Nephron progenitor cell (in vitro differentiated cells): ENCODE data around the gene GRIA1.
"Not testable (repeated sequence)": the region's sequence is repeated elsewhere in the genome, so short reads cannot be mapped to it uniquely, and the experiment has no call there.

Experiments used
- DNase-seq: peaks from one replicate; pipeline ENCODE4 v3.0.0; 2021
- H3K27ac Mint-ChIP-seq: 2 replicates; pipeline ENCODE4 v1.8.0; 2021; ENCODE audit warnings: mild to moderate bottlenecking, moderate library complexity, mixed read lengths
- H3K27me3 Mint-ChIP-seq: 2 replicates; pipeline ENCODE4 v1.8.0; 2021; ENCODE audit warnings: mild to moderate bottlenecking, low read depth, mixed read lengths; ENCODE audit not compliant: poor library complexity
- H3K36me3 Mint-ChIP-seq: 2 replicates; pipeline ENCODE4 v1.8.0; 2021; ENCODE audit warnings: low read depth, mixed read lengths
- H3K4me1 Mint-ChIP-seq: 2 replicates; pipeline ENCODE4 v1.8.0; 2021; ENCODE audit warnings: mixed read lengths
- H3K4me3 Mint-ChIP-seq: 2 replicates; pipeline ENCODE4 v1.8.0; 2021; ENCODE audit warnings: mild to moderate bottlenecking, moderate library complexity, mixed read lengths
- H3K9me3 Mint-ChIP-seq: 2 replicates; pipeline ENCODE4 v1.8.0; 2021; ENCODE audit warnings: mild to moderate bottlenecking, moderate library complexity, mixed read lengths
- CTCF ChIP-seq: fragments of 200-600 bp; sonication (generic); IDR thresholded peaks from 2 replicates; pipeline ENCODE4 v1.5.0; 2021; ENCODE audit warnings: antibody characterized with exemption

The GRIA1 gene

DNA sequence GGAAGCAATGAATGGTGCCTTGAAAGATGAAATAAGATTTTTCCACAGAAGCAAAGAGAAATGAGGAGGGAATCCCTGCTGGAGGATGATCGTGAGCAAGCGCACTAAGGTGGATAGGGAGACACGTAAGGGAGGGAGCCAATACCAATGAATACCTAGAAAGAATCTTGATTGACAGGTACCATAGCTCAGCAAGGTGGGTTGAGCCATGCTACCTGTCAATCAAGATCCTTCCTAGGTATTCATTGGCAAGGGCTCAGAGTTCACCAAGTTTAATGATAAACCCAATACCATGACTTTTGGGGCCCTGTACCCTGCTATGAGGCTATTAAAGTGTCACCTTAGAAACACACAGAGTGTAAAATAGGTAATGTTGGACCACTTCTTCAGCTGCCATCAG is 226.8 kb downstream of the GRIA1 start:
- Mint-ChIP-seq H3K4me3 (no peak overlapping the region), H3K36me3 (peaks cover 10% of the 10 kb centered on the region), H3K27ac (no peak overlapping the region)

DNA sequence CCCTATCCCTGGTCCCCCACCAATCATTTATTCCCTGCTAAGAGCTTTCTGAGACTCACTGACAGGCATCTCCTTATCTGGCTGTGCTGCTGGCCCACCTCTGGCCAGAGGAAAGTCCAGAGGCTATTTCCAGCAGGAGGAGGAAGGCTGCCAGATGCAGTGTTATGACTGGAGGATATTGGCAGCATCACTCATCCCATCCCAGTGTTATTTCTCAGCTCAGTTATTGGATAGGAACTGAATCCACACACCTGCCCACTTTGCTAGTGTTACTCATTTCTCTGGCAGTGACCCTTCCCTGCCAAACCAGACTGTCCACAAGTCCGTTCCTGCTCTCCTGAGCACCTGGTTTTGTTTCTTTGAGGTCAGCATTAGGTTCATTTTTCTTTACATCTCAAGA is 228.2 kb downstream of the GRIA1 start:
- no peak for DNase-seq
- H3K36me3 Mint-ChIP-seq = peaks cover 21% of the 10 kb centered on the region
- no peak for TF ChIP-seq CTCF
- H3K27me3 Mint-ChIP-seq = no peaks in the 10 kb centered on the region
- no peak overlapping the region for H3K27ac Mint-ChIP-seq
- no peak overlapping the region for H3K4me3 Mint-ChIP-seq
- peaks cover 20% of the 10 kb centered on the region for H3K9me3 Mint-ChIP-seq
- H3K4me1 Mint-ChIP-seq = peaks cover 8% of the 10 kb centered on the region

More for the DNA sequence above, 226.8 kb downstream of the GRIA1 start:
- no peak for TF ChIP-seq CTCF
- H3K27me3 Mint-ChIP-seq = no peaks in the 10 kb centered on the region
- H3K4me1 Mint-ChIP-seq = peaks cover 9% of the 10 kb centered on the region
- DNase-seq = no peak
- H3K9me3 Mint-ChIP-seq = peaks cover 9% of the 10 kb centered on the region

DNA sequence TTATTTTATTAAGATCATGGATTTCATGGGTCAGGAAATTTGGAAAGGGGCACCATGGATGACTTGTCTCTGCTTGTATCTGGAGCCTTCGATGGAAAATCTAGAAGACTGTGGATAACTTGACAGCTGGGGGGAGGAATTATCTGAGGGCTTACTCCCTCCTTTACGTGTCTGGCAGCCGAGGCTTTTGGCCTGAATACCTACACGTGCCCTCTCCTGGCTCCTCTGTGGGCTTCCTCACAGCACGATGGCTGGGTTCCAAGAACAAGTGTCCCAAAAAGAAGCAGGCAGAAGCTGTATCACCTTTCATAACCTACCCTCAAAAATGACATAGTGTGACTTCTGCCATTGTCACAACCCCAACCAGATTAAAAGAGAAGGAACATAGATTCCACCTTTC is 228.9 kb downstream of the GRIA1 start:
- Mint-ChIP-seq H3K9me3 (peaks cover 23% of the 10 kb centered on the region), H3K4me1 (peaks cover 5% of the 10 kb centered on the region), H3K27me3 (no peaks in the 10 kb centered on the region), H3K36me3 (peaks cover 21% of the 10 kb centered on the region), H3K4me3 (no peak overlapping the region), H3K27ac (no peak overlapping the region)
- no peak for DNase-seq
- no peak for TF ChIP-seq CTCF

- H3K27me3 Mint-ChIP-seq, H3K4me3 Mint-ChIP-seq, H3K4me1 Mint-ChIP-seq, H3K27ac Mint-ChIP-seq, DNase-seq: not testable (repeated sequence)
- H3K36me3 Mint-ChIP-seq = peaks cover 21% of the 10 kb centered on the region
- peaks cover 26% of the 10 kb centered on the region for H3K9me3 Mint-ChIP-seq
These were observed 232.6 kb downstream of the GRIA1 start for GRCh38 chr5:153723022-153723610.

DNA sequence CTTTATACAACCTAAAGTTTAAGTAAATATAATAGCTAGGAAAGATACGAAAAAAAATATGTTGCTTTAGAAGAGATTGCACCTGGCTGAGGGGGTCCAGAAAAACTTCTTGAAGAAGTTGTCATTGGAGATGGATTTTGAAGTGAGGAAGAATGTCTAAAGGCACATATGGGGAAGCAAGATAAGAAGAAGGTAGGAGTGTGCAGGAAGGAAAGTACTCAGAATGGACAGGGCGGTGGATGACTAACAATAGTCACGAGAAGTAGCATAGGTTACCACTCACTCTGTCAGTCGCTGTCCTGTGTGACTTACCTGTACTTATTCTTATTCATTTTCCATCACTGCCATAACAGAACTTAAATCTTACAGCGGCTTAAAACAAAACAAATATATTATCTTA is 251.6 kb downstream of the GRIA1 start:
- no peak overlapping the region for H3K4me3 Mint-ChIP-seq
- no peak overlapping the region for H3K27ac Mint-ChIP-seq
- H3K36me3 Mint-ChIP-seq = no peaks in the 10 kb centered on the region
- H3K9me3 Mint-ChIP-seq = no peaks in the 10 kb centered on the region
- H3K27me3 Mint-ChIP-seq = peaks cover 9% of the 10 kb centered on the region
- no peak for TF ChIP-seq CTCF
- DNase-seq = no peak
- peaks cover 7% of the 10 kb centered on the region for H3K4me1 Mint-ChIP-seq

DNA sequence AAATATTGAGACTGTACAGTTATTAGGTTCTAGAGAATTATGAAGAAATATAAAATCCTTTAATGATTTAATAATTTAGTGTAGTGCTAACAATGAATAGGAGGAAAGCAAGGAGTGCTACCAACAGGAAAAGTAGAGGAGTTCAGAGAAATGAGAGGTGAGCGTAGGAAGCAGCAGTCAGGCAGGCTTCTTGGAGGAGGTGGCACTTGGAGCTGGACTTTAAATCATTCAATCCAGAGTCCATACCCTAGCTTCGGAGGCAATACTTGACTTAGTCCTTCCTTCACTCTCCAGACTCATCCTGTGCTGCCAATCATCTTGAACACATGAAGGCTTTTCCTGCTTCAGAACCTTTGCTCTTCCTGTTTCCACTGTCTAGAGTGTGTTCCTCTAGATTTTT is 254.3 kb downstream of the GRIA1 start:
- Mint-ChIP-seq H3K27ac (no peak overlapping the region), H3K36me3 (no peaks in the 10 kb centered on the region), H3K4me3 (no peak overlapping the region), H3K9me3 (no peaks in the 10 kb centered on the region), H3K27me3 (peaks cover 5% of the 10 kb centered on the region), H3K4me1 (peaks cover 26% of the 10 kb centered on the region)
- DNase-seq = no peak
- TF ChIP-seq CTCF = no peak
